Measurements from ENCODE around the gene COMTD1. TPM values are rescaled to one million over a fixed set of nuclear protein-coding genes. Genes with fewer than 3 reads are reported as not detected.

Gene COMTD1
- total and polyA plus RNA-seq, 2 of the 13 experiments (the other 11 are each of a cell fraction or from before 2014, with no cell fraction given): 11.8 to 18.4 TPM

- peak; percentile 72; the same call in 1 of the 2 replicates for TF ChIP-seq KIAA2018 (CRISPR knock-in tag; IDR thresholded peaks at IDR 0.05; ENCODE audit: borderline replicate concordance)
- TF ChIP-seq ATRX (CRISPR knock-in tag; IDR thresholded peaks at IDR 0.05; ENCODE audit: borderline replicate concordance): no peak
- no peak for TF ChIP-seq FOXK2 (IDR thresholded peaks at IDR 0.05)
- peak; percentile 76; the same call in 1 of the 2 replicates for TF ChIP-seq ZNF691 (CRISPR knock-in tag; IDR thresholded peaks at IDR 0.05; ENCODE audit: borderline replicate concordance, low read depth)
- peak; percentile 46 for TF ChIP-seq ZNF124 (CRISPR knock-in tag; IDR thresholded peaks at IDR 0.05)
- no peak; the same call in 1 of the 2 replicates for TF ChIP-seq ZNF567 (CRISPR knock-in tag; IDR thresholded peaks at IDR 0.05; ENCODE audit: borderline replicate concordance)
- TF ChIP-seq SRY (CRISPR knock-in tag; IDR thresholded peaks at IDR 0.05): no peak
- TF ChIP-seq ZNF563 (CRISPR knock-in tag; IDR thresholded peaks at IDR 0.05): no peak; the same call in none of the 2 replicates
- TF ChIP-seq MLX (CRISPR knock-in tag; IDR thresholded peaks at IDR 0.05): peak; percentile 36
- peak; percentile 57; the same call in 1 of the 2 replicates for TF ChIP-seq KLF9 (CRISPR knock-in tag; IDR thresholded peaks at IDR 0.05; ENCODE audit: low read depth)
- TF ChIP-seq, protein P1, sequence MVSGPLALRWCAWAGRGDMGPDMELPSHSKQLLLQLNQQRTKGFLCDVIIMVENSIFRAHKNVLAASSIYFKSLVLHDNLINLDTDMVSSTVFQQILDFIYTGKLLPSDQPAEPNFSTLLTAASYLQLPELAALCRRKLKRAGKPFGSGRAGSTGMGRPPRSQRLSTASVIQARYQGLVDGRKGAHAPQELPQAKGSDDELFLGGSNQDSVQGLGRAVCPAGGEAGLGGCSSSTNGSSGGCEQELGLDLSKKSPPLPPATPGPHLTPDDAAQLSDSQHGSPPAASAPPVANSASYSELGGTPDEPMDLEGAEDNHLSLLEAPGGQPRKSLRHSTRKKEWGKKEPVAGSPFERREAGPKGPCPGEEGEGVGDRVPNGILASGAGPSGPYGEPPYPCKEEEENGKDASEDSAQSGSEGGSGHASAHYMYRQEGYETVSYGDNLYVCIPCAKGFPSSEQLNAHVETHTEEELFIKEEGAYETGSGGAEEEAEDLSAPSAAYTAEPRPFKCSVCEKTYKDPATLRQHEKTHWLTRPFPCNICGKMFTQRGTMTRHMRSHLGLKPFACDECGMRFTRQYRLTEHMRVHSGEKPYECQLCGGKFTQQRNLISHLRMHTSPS (CRISPR knock-in tag; IDR thresholded peaks at IDR 0.05; ENCODE audit: low read depth): no peak
- no peak for TF ChIP-seq RFXAP (CRISPR knock-in tag; IDR thresholded peaks at IDR 0.05; ENCODE audit: borderline replicate concordance)
- no peak for TF ChIP-seq ZNF552 (CRISPR knock-in tag; IDR thresholded peaks at IDR 0.05; ENCODE audit: borderline replicate concordance)
- no peak for TF ChIP-seq ZNF746 (CRISPR knock-in tag; IDR thresholded peaks at IDR 0.05)
- TF ChIP-seq ZNF44 (CRISPR knock-in tag; IDR thresholded peaks at IDR 0.05): 0 out of 2 replicates have a peak, but pooled peaks have one; percentile 27
- TF ChIP-seq ATF7-NPFF (CRISPR knock-in tag; IDR thresholded peaks at IDR 0.05; ENCODE audit: low read depth): peak; percentile 39; the same call in 1 of the 2 replicates
- TF ChIP-seq ZNF10 (CRISPR knock-in tag; IDR thresholded peaks at IDR 0.05; ENCODE audit: borderline replicate concordance, low read depth): no peak
- TF ChIP-seq ZNF724P (CRISPR knock-in tag; IDR thresholded peaks at IDR 0.05; ENCODE audit: borderline replicate concordance): 0 out of 2 replicates have a peak, but pooled peaks have one; percentile 44
These were observed 25.3 kb downstream of the COMTD1 start, which contains the start of gene VDAC2 (continued) for GRCh38 chr10:75210282-75211006.
